Measurements from ENCODE around the gene CLCN7.

Gene CLCN7

DNA sequence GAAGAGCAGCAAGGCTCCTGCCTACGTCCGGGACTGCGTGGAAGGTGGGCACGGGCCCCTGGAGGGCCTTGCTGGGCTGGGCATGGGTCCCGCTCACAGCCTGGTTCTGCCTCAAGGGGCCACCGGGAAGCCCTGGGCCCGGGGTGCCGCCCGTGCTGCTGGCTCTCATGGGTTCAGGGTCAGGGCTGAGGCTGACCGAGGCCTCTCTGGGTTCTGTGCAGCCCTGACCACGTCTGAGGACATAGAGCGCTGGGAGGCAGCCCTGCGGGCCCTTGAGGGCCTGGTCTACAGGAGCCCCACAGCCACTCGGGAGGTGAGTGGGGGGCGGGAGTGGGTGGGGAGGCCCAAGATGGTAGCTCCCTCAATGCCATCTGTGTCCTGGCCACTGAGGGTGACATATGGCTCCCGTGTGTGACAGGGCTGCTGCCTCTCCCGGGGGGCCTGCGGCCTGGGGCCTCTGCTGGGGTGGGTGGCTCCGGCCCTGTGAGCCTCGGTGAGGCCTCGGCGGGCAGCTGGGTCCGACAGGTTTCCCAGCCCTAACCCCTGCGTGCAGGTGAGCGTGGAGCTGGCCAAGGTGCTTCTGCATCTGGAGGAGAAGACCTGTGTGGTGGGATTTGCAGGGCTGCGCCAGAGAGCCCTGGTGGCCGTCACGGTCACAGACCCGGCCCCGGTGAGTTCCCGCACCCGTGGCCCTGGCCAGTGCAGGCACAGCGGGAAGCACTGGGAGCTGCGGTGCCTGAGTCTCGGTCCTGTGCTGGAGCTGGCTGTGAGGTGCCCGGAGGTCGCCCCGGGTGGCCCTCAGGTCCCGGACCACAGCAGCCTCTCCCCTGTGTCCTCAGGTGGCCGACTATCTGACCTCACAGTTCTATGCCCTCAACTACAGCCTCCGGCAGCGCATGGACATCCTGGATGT lies 27.5 kb upstream of the CLCN7 start:
- DNase-seq (ENCODE audit: low read depth): no peak

DNA sequence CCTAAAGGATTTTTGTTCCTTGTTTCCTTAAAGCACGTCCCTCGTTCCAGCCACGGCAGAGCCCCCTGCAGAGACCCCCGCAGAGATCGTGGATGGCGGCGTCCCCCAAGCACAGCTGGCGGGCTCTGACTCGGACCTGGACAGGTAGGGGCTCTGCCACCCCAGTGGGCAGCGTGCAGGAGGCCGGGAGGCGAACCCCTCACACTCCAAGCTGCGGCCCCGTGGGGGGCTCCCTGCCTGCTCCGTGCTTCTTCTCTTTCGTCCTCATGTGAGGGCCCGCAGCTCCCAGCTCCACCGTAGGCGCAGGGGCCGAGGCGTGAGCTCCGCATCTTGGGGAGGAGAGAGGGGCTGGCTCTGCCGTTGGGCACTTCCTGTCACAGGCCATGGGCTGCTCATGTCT lies 26.8 kb upstream of the CLCN7 start:
- no peak for DNase-seq (ENCODE audit: low read depth)

DNA sequence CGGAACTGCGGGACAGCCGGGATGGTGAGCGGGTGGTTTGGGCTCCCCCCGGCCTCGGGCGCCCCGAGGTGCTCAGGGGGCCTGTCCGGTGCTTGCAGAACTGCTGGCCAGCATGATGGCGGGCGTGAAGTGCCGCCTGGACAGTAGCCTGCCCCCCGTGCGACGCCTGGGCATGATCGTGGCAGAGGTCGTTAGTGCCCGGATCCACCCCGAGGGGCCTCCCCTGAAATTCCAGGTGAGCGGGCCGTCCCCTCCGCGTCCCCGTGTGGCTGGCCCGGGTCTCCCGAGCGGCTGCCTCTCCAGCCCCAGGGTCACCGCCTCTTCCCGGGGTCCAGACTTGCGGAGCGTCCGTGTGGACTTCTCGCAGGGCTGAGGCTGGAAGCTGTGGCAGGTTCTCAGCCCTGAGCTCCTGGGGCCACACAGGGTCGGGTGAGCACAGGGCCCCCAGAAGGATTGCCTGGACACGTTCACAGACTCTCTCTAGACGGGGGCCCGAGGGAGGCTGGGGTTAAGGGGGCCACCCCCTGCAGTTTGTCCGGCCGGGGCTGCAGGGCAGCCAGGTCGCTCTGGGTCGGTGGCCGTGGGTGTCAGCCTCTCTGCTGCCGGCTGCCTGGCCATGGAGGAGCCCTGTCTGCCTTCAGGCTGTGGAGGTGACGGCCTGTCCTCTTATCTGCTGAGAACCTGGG lies 25.8 kb upstream of the CLCN7 start:
- no peak for DNase-seq (ENCODE audit: low read depth)

DNA sequence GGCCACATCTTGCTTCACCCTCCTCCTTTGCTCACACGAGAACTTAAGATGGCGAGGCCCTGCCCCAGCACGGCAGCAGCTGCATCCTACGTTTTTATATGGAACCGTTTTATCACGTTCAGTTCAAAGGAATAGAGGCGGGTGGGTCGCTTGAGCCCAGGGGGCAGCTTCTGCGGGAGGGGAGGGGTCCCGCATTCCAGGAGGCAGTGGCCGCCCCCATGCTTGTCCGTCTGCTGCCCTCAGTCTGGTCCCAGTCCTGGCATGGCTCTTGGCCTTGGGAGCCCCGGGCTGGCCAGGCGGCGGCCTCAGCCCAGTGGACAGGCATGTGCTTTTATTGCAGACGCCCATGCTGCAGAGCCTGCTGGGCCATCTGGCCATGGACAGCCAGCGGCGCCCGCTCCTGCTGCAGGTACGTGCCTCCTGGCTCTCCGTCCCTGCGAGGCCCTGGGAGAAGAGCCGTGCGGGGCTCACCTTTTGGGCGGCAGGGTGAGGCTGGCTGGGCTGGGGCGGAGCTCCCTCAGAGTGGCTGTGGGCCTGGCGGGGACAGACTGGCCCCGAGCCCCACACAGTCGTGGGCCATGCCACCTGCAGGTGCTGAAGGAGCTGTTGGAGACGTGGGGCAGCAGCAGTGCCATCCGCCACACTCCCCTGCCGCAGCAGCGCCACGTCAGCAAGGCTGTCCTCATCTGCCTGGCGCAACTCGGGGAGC lies 25.1 kb upstream of the CLCN7 start:
- DNase-seq (ENCODE audit: low read depth): no peak

DNA sequence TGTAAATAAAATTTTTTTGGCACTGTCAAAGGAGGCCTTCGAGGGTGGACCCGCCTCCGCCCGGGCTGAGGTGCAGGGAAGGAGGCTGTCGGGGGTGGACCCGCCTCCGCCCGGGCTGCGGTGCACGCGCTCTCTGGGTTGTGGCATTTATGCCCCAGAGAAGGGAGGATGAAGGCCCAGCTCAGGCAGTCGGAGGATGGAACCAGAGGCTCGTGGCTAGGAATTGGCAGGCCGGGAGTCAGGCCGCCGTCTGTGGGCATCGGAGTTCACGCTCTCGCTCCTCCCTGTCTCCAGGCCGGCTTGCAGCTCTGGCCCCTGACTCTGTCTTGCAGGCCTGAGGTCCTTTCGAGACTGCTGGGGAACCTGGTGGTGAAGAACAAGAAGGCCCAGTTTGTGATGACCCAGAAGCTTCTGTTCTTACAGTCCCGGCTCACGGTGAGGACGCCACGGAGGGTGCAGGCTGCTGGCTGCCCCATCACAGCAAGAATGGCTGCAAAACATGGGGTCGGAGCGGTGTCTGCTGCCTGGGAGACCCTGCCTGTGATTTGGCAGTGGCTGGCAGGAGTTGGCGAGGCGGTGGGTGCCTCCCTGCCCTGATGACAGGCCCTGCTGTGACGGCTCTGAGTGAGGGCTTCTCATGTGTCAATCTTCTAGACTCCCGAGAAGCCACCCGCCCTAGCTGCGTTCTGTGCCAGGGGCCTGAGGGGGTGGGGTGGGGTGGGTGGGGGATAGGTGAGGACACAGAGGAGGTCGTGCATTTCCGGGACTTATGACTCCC lies 24.3 kb upstream of the CLCN7 start:
- no peak for DNase-seq (ENCODE audit: low read depth)

- no peak for DNase-seq (ENCODE audit: low read depth)
Measured at GRCh38 chr16:1497014-1497598, 22.3 kb upstream of the CLCN7 start.

DNA sequence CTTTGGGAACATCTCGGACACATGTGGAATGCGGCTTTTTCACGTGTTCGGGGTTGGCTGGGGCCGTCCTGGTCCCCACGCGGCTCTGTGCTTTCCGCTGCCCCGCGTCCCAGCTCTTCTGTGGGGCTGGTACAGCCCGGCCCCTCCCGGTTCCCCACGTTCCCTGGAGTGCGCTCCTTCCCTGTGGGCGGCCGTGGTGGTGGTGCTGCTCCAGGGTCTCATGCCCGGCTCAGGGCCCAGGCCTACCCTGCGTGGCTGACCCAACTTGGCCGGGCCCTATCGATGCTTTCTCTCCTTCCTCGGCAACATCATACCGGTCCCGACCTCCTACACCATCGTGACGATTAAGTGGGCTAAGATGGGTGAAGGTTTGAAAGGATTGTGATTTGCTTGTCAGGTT lies 21.6 kb upstream of the CLCN7 start:
- no peak for DNase-seq (ENCODE audit: low read depth)

- no peak for DNase-seq (ENCODE audit: low read depth)
Measured at GRCh38 chr16:1495889-1496262, 21.0 kb upstream of the CLCN7 start.

GRCh38 chr16:1495211-1495888 lies 20.5 kb upstream of the CLCN7 start:
- DNase-seq (ENCODE audit: low read depth): no peak

DNA sequence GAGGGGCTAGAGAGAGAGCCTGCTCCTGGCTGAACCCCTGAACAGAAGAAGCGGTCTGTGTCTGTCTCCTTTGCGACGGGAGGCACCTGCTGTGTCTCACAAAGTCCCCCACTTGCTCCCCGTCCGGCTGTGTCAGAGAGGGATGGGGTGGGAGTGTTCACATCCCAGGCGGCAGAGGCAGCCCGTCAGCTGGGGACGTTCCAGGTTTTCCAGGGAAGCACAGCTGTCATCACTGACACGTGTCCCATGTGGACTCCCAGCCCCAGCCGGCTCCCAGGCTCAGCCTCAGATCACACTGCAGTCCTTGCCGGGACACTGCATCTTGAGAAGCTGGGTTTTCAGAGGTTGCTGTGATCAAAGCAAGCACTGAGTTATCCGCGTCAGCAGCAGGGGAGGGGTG lies 19.9 kb upstream of the CLCN7 start:
- no peak for DNase-seq (ENCODE audit: low read depth)

DNA sequence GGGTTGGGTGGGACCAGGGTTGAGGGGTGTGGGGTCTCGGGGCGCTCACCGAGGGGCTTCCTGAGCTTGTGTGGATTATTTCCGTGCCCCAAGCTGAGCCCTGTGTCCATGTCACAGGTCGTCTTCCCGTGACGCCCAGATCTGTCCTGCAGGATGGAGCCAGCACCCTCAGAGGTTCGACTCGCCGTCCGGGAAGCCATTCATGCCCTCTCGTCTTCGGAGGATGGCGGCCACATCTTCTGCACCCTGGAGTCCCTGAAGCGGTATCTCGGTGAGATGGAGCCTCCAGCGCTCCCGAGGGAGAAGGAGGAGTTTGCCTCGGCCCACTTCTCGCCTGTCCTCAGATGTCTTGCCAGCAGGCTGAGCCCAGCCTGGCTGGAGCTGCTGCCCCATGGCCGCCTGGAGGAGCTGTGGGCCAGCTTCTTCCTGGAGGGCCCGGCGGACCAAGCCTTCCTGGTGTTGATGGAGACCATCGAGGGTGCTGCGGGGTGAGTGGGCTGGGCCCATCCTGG lies 19.4 kb upstream of the CLCN7 start:
- DNase-seq (ENCODE audit: low read depth): no peak

- no peak for DNase-seq (ENCODE audit: low read depth)
Measured at GRCh38 chr16:1493746-1494094, 18.9 kb upstream of the CLCN7 start.

DNA sequence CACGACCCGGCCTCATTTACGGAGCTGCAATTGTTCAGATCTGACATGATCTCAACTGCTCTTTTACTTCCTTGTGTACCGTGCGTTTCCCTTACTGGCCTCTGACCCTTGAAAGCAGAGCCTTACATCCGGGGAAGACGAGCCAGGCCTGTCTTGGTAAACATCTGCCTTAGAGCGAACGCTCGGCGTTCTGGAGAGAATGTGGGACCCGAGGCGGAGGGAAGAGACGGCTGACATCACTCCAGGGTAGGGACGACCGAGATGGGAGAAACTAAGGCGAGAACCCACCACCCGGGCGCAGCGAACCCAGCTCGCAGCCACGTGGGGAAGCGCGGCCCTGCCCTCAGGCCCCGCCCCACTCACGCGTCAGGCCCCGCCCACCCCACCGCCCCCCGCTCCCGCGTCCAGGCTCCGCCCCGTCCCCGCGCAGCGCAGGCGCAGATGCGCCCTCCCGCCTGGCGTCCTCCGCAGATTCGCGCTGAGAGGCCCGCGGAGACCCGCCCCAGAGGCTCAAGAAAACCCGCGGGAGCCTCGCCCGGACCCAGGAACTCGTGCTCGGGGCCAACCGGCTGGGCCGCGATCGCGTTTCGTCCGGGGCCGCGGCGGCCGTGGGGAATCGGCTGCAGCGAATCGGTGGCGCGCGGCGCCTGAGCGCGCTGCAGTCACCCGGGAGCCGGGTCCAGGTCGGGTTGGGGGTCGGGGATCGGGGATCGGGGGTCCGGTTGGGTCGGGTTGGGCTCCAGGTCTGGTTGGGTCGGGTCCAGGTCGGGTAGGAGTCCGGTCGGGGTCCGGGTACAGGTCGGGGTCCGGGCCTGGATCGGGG lies 18.3 kb upstream of the CLCN7 start, which contains the start of gene TELO2:
TELO2 (plus strand) TSS at position 438 of the 823 bp plus-strand sequence. CDS start 922 bp downstream, outside the sequence.
- peak; percentile 80 for DNase-seq (ENCODE audit: low read depth)

DNA sequence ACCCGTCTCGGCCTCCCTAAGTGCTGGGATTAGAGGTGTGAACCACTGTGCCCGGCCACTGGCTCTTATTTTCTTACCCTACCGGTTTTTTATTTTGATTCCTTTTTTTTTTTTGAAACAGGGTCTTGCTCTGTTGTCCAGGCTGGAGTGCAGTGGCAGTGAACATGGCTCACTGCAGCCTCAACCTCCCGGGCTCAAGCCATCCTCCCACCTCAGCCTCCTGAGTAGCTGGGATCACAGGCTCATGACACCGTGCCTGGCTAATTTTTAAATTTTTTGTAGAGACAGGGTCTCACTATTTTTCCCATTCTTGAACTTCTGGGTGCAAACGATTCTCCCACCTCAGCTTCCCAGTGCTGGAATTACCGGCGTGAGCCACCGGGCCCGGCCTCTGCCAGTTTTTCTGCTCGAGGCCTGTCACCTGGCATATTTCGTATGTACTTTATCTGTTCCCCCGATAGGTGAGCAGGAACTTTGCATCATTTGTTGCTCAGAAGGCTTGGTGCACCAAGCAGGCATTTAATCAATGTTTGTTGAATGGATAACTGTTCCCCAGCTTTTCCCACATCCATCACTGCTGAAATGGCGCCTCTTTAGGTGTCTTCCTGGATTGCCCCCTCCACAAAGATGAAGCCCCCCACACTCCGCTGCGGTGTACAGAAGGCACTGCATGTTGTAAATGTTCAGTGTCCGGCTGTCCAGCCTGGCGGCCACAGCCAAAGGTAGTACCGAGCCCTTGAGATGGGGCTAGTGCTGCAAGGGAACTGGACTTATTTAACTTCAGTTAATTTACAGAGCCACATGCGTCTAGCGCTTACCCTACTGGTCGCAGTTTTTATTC lies 17.5 kb upstream of the CLCN7 start:
- no peak for DNase-seq (ENCODE audit: low read depth)

DNA sequence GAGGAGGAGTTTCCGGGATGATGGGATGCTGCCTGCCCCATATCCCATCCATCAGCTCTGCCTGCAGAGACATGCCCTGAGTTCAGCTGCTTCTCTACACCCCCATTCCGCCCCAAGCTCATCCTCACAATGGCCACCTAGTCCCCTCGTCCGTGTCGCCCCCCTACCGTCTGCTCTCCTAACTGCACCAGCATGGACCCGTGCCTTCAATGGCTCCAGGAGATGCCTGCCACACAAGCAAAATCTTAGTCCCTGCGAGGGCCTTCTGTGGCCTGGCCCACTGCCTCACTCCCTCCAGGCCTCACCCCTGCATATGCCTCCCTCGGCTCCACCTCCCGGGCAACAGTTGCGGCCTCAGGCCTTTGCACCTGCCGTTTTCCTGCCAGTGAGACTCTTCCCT lies 16.5 kb upstream of the CLCN7 start:
- DNase-seq (ENCODE audit: low read depth): no peak

DNA sequence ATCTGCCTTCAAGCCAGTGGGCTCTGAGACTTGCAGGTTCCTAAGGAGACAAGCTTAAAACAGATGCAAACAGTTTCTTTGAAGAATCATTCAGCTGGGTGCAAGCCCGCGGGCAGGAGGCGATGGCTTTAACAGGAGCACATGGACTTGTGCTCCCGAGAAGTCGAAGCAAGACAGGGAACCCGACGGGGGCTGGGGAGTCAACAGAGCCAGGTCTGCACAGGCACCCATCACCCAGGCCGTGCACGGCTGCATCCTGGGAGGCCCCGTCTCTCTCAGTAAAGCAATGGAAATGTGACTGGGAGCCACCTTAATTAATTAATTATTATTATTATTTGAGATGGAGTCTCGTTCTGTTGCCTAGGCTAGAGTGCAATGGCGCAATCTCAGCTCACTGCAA lies 14.2 kb upstream of the CLCN7 start:
- DNase-seq (ENCODE audit: low read depth): no peak

- no peak for DNase-seq (ENCODE audit: low read depth)
Measured at GRCh38 chr16:1488619-1489018, 13.8 kb upstream of the CLCN7 start, which contains the start of gene PTX4. Gene PTX4, minus strand, starts transcription at chr16:1488944. Its CDS starts 35 bp downstream, at chr16:1488909.

GRCh38 chr16:1488054-1488601 lies 13.3 kb upstream of the CLCN7 start:
- no peak for DNase-seq (ENCODE audit: low read depth)
